GM10847 (cell line): ENCODE data around the gene ARMC5.

Source experiments
- POLR2A ChIP-seq: IDR thresholded peaks from 2 replicates; pipeline ENCODE4 v1.6.1; 2011; ENCODE audit not compliant: insufficient read length; ENCODE audit errors: extremely low read depth

Gene ARMC5

GRCh38 chr16:31428638-31429247 is 30.6 kb upstream of the ARMC5 start:
- TF ChIP-seq POLR2A, result no peak

GRCh38 chr16:31429314-31429713 is 30.0 kb upstream of the ARMC5 start:
- TF ChIP-seq POLR2A, result no peak

GRCh38 chr16:31429796-31430195 is 29.5 kb upstream of the ARMC5 start:
- no peak for TF ChIP-seq POLR2A

GRCh38 chr16:31430380-31431052 is 28.8 kb upstream of the ARMC5 start:
- TF ChIP-seq POLR2A, result no peak

- no peak for TF ChIP-seq POLR2A
These were observed 23.7 kb upstream of the ARMC5 start for GRCh38 chr16:31435341-31436220.

- no peak for TF ChIP-seq POLR2A
These were observed 22.9 kb upstream of the ARMC5 start for GRCh38 chr16:31436221-31437045.

GRCh38 chr16:31438414-31438813 is 20.9 kb upstream of the ARMC5 start:
- no peak for TF ChIP-seq POLR2A

- TF ChIP-seq POLR2A, result no peak
These were observed 19.8 kb upstream of the ARMC5 start for GRCh38 chr16:31439519-31439918.

GRCh38 chr16:31440516-31441184 is 18.7 kb upstream of the ARMC5 start:
- no peak for TF ChIP-seq POLR2A

GRCh38 chr16:31441956-31442355 is 17.3 kb upstream of the ARMC5 start:
- TF ChIP-seq POLR2A, result no peak

- TF ChIP-seq POLR2A, result no peak
These were observed 8.1 kb upstream of the ARMC5 start for GRCh38 chr16:31451201-31451600.

GRCh38 chr16:31451681-31452351 is 7.5 kb upstream of the ARMC5 start:
- no peak for TF ChIP-seq POLR2A

GRCh38 chr16:31452631-31453106 is 6.6 kb upstream of the ARMC5 start:
- no peak for TF ChIP-seq POLR2A
